ENCODE data around the gene CAPN13. TPM values are rescaled to one million over a fixed set of nuclear protein-coding genes. Genes with fewer than 3 reads are reported as not detected.

CAPN13 gene
- polyA plus RNA-seq, 1 donor = 19.7 TPM

DNA sequence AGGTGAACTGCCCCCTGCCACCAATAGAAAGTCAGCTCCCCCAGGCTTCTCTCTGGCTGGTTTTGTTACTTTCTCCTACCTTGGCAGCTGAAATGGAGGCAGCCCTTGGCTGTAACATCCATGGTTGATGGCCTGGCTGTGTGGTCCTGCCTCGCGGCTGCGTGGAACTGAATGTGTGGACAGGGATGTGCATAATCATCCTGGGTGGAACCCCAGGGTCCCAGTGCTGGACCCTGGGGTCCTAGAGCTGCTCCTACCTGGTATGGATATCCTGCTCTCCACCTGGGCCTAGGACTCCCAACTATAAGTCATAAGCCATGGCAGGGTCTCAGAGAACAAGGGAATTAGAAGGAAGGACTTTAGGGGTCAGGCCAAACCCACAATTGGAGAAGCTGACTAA, 93.5 kb downstream of the CAPN13 start:
- DNase-seq = no peak
- Histone ChIP-seq H3K4me3 (ENCODE audit: low read length) (no peak overlapping the region), H3K27ac (ENCODE audit: low read length) (no peak overlapping the region)

GRCh38 chr2:30711646-30712085, 95.6 kb downstream of the CAPN13 start:
- Histone ChIP-seq H3K4me1 (ENCODE audit: control insufficient read depth, insufficient read depth, low read length) (no peaks in the 10 kb centered on the region), H3K36me3 (ENCODE audit: control insufficient read depth, insufficient read depth, low read length) (no peaks in the 10 kb centered on the region), H3K27ac (ENCODE audit: low read length) (no peak overlapping the region), H3K4me3 (ENCODE audit: low read length) (no peak overlapping the region), H3K9me3 (ENCODE audit: control insufficient read depth, low read depth, low read length) (no peaks in the 10 kb centered on the region), H3K27me3 (ENCODE audit: control insufficient read depth, insufficient read depth, low read length) (no peaks in the 10 kb centered on the region)
- WGBS (ENCODE audit: insufficient coverage, low lambda C conversion rate) = no CpG with 5 or more reads among the region's 4 CpGs
- DNase-seq = peak; percentile 76 to 85

More for the DNA sequence above, 93.5 kb downstream of the CAPN13 start:
- WGBS (ENCODE audit: insufficient coverage, low lambda C conversion rate) = no CpG with 5 or more reads among the region's 3 CpGs
- H3K36me3 ChIP-seq (ENCODE audit: control insufficient read depth, insufficient read depth, low read length) = no peaks in the 10 kb centered on the region
- H3K27me3 ChIP-seq (ENCODE audit: control insufficient read depth, insufficient read depth, low read length) = no peaks in the 10 kb centered on the region
- H3K9me3 ChIP-seq (ENCODE audit: control insufficient read depth, low read depth, low read length) = no peaks in the 10 kb centered on the region
- H3K4me1 ChIP-seq (ENCODE audit: control insufficient read depth, insufficient read depth, low read length) = no peaks in the 10 kb centered on the region

GRCh38 chr2:30710461-30710860, 96.8 kb downstream of the CAPN13 start:
- DNase-seq = no peak
- no CpG with 5 or more reads among the region's 6 CpGs for WGBS (ENCODE audit: insufficient coverage, low lambda C conversion rate)

GRCh38 chr2:30710016-30710415, 97.2 kb downstream of the CAPN13 start:
- Histone ChIP-seq H3K4me3 (ENCODE audit: low read length) (no peak overlapping the region), H3K4me1 (ENCODE audit: control insufficient read depth, insufficient read depth, low read length) (no peaks in the 10 kb centered on the region), H3K27ac (ENCODE audit: low read length) (no peak overlapping the region), H3K27me3 (ENCODE audit: control insufficient read depth, insufficient read depth, low read length) (no peaks in the 10 kb centered on the region), H3K9me3 (ENCODE audit: control insufficient read depth, low read depth, low read length) (no peaks in the 10 kb centered on the region), H3K36me3 (ENCODE audit: control insufficient read depth, insufficient read depth, low read length) (no peaks in the 10 kb centered on the region)
- WGBS (ENCODE audit: insufficient coverage, low lambda C conversion rate) = no CpG with 5 or more reads among the region's 4 CpGs
- no peak for DNase-seq

More at GRCh38 chr2:30710461-30710860, 96.8 kb downstream of the CAPN13 start:
- Histone ChIP-seq H3K9me3 (ENCODE audit: control insufficient read depth, low read depth, low read length) (no peaks in the 10 kb centered on the region), H3K4me1 (ENCODE audit: control insufficient read depth, insufficient read depth, low read length) (no peaks in the 10 kb centered on the region), H3K4me3 (ENCODE audit: low read length) (no peak overlapping the region), H3K27ac (ENCODE audit: low read length) (no peak overlapping the region), H3K36me3 (ENCODE audit: control insufficient read depth, insufficient read depth, low read length) (no peaks in the 10 kb centered on the region), H3K27me3 (ENCODE audit: control insufficient read depth, insufficient read depth, low read length) (no peaks in the 10 kb centered on the region)

- no peak for DNase-seq
- H3K9me3 ChIP-seq (ENCODE audit: control insufficient read depth, low read depth, low read length) = no peaks in the 10 kb centered on the region
- 93% methylated on average over 3 of the region's 8 CpGs for WGBS (ENCODE audit: insufficient coverage, low lambda C conversion rate)
- H3K27ac ChIP-seq (ENCODE audit: low read length) = no peak overlapping the region
- no peak overlapping the region for H3K4me3 ChIP-seq (ENCODE audit: low read length)
- H3K4me1 ChIP-seq (ENCODE audit: control insufficient read depth, insufficient read depth, low read length) = no peaks in the 10 kb centered on the region
- H3K27me3 ChIP-seq (ENCODE audit: control insufficient read depth, insufficient read depth, low read length) = no peaks in the 10 kb centered on the region
- H3K36me3 ChIP-seq (ENCODE audit: control insufficient read depth, insufficient read depth, low read length) = no peaks in the 10 kb centered on the region
Observed at GRCh38 chr2:30709516-30709915, 97.7 kb downstream of the CAPN13 start.

DNA sequence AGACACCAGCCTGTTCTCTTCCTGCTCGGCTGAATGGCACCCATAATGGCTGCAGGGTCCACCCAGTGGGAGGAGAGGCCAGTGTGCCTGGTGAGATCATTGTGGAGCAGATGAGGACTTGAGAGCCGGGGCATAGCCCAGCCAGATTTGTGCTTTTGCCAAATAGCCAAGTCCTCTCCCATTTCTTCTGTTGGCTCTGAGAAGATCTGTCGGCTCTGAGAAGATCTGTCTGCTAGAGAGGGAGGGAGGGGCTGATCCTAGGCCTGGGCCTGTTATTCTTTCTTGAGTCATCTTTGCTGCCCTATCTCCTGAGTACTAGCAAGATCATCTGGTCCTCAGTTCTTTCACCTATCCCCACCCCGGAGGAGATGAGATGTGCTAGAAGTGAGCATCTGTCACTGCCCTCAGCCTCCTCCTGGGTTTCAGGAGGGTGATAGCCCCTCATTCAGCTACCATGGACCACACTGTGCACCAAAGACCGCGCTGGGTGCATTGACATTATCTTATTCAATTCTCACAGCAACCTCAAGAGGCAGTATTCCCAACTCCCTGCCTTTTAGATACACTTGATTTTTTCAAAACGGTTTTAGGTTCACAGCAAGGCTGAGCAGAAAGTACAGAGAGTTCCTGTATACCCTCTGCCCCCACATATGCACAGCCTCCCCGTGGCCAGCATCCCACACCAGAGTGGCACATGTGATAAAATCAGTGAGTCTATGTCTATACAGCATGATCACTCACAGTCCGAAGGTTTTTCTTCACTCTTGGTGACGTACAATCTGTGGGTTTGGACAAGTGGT, 98.6 kb downstream of the CAPN13 start:
- Histone ChIP-seq H3K27me3 (ENCODE audit: control insufficient read depth, insufficient read depth, low read length) (no peaks in the 10 kb centered on the region), H3K4me3 (ENCODE audit: low read length) (no peak overlapping the region), H3K36me3 (ENCODE audit: control insufficient read depth, insufficient read depth, low read length) (no peaks in the 10 kb centered on the region), H3K9me3 (ENCODE audit: control insufficient read depth, low read depth, low read length) (no peaks in the 10 kb centered on the region), H3K4me1 (ENCODE audit: control insufficient read depth, insufficient read depth, low read length) (no peaks in the 10 kb centered on the region), H3K27ac (ENCODE audit: low read length) (no peak overlapping the region)
- no peak for DNase-seq
- WGBS (ENCODE audit: insufficient coverage, low lambda C conversion rate) = no CpG with 5 or more reads among the region's 10 CpGs

GRCh38 chr2:30707304-30707903, 99.8 kb downstream of the CAPN13 start:
- Histone ChIP-seq H3K36me3 (ENCODE audit: control insufficient read depth, insufficient read depth, low read length) (no peaks in the 10 kb centered on the region), H3K4me3 (ENCODE audit: low read length) (no peak overlapping the region), H3K27me3 (ENCODE audit: control insufficient read depth, insufficient read depth, low read length) (no peaks in the 10 kb centered on the region), H3K27ac (ENCODE audit: low read length) (no peak overlapping the region), H3K4me1 (ENCODE audit: control insufficient read depth, insufficient read depth, low read length) (no peaks in the 10 kb centered on the region), H3K9me3 (ENCODE audit: control insufficient read depth, low read depth, low read length) (peaks cover 3% of the 10 kb centered on the region)
- WGBS (ENCODE audit: insufficient coverage, low lambda C conversion rate) = no CpG with 5 or more reads among the region's 8 CpGs
- no peak for DNase-seq

DNA sequence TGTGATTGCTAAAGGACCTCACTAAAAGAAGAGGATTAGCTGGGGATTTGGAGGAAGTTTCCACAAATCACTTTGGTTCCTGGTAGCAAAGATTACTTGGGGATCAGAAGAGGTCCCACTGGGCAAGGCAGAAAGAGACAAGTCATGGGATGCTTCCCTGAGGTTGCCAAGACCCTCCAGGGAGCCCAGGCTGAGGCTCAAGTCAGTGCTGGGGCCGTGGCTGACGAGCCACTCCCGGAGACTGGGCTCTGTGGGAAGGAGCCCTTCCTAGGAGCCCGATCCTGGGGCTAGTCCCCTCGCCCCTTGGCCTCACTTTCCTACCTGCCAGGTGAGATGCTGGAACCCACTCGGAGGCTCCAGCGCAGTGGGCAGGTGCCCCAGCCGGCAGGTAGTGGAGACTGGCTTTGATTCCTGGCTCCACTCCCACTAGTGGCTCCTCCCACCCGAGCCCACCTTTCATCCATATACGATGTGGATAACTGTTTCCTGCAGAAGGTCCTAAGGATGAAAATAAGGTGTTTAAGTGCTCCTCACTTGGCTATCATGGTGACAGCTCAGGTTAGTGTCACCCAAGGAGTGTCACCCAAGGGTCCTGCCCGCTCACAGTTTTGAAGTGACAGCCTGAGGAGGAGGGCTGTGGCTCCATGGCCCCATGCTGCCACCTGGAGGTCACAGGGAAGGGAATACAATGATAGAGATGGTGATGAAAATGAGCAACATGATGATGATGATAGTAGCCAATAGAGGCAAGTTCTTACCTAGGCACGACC, 100.5 kb downstream of the CAPN13 start:
- no peaks in the 10 kb centered on the region for H3K4me1 ChIP-seq (ENCODE audit: control insufficient read depth, insufficient read depth, low read length)
- H3K27me3 ChIP-seq (ENCODE audit: control insufficient read depth, insufficient read depth, low read length) = no peaks in the 10 kb centered on the region
- peak; percentile 37 to 47 for DNase-seq
- H3K4me3 ChIP-seq (ENCODE audit: low read length) = no peak overlapping the region
- H3K9me3 ChIP-seq (ENCODE audit: control insufficient read depth, low read depth, low read length) = peaks cover 10% of the 10 kb centered on the region
- no peak overlapping the region for H3K27ac ChIP-seq (ENCODE audit: low read length)
- no peaks in the 10 kb centered on the region for H3K36me3 ChIP-seq (ENCODE audit: control insufficient read depth, insufficient read depth, low read length)
- WGBS (ENCODE audit: insufficient coverage, low lambda C conversion rate) = no CpG with 5 or more reads among the region's 12 CpGs

DNA sequence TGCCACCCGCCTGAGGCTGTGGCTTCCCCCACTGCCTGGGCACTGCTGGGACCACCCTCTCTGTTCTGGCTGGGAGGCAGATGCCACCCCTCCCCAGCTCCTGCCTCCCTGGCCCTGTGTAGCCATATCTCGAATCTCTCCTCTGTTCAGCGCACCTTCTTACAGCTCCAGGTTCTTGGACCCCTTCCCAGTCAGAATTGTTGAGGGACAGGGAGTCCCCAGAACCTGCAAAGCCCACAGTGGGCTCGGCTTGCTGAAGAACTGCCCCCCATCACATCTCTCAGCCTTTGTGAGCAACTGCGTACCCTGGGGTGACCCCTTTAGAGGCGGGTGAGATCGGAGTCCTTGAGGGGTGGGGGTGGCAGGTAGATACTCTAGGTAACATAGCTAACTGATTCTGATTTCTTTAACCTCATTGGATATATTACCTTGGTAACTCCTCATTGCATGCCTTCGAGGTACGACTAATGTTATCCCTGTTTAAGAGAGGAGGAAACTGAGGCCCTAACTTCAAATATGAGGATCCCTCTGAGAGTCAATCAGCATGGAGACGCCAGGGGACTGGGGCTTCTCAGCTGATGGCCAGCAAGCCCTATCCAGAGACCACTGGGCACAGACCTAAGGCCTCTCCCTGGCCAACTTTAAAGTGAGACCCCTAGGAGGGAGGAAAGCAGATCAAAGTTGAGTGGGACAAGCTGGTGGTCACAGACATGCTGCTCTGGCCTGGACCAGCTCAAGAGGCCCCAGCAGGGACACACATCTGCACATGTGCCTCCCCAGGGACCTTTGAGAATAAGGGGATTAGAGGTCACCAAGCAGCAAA, 101.3 kb downstream of the CAPN13 start:
- DNase-seq = no peak
- no CpG with 5 or more reads among the region's 10 CpGs for WGBS (ENCODE audit: insufficient coverage, low lambda C conversion rate)
- Histone ChIP-seq H3K27ac (ENCODE audit: low read length) (no peak overlapping the region), H3K36me3 (ENCODE audit: control insufficient read depth, insufficient read depth, low read length) (no peaks in the 10 kb centered on the region), H3K27me3 (ENCODE audit: control insufficient read depth, insufficient read depth, low read length) (no peaks in the 10 kb centered on the region), H3K4me1 (ENCODE audit: control insufficient read depth, insufficient read depth, low read length) (no peaks in the 10 kb centered on the region), H3K9me3 (ENCODE audit: control insufficient read depth, low read depth, low read length) (peaks cover 16% of the 10 kb centered on the region), H3K4me3 (ENCODE audit: low read length) (no peak overlapping the region)

DNA sequence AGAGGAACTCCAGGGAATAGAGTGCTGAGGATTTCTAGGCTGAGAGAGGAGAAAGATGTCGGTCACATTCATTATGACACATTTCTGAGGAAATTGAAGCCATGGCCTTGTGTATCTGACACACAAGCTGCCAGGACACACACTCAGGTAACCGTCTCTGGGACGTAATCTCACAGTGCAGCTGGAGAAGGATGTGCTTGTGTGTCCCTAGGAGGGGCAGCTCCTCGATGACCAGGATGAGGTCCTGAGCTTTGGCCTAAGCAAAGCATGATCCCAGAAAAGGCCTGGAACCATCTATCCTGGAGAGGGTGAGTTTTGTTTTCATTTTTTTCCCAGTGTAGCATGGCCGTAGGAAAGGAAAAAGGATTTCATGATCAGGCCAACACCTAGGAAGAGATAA, 102.2 kb downstream of the CAPN13 start:
- Histone ChIP-seq H3K27ac (ENCODE audit: low read length) (no peak overlapping the region), H3K9me3 (ENCODE audit: control insufficient read depth, low read depth, low read length) (peaks cover 16% of the 10 kb centered on the region), H3K4me3 (ENCODE audit: low read length) (no peak overlapping the region), H3K27me3 (ENCODE audit: control insufficient read depth, insufficient read depth, low read length) (no peaks in the 10 kb centered on the region), H3K36me3 (ENCODE audit: control insufficient read depth, insufficient read depth, low read length) (no peaks in the 10 kb centered on the region), H3K4me1 (ENCODE audit: control insufficient read depth, insufficient read depth, low read length) (no peaks in the 10 kb centered on the region)
- no CpG with 5 or more reads among the region's 5 CpGs for WGBS (ENCODE audit: insufficient coverage, low lambda C conversion rate)
- DNase-seq = no peak

All from large intestine (tissue), 3 donors.